Gastrocnemius medialis (tissue), 4 donors: ENCODE measurements around the gene LSAMP. TPM values are rescaled to one million over a fixed set of nuclear protein-coding genes. Genes with fewer than 3 reads are reported as not detected.

ENCODE experiments used
- ATAC-seq, 2 donors: fragments of 150-250 bp; one replicate each; pipeline ENCODE4 v1.9.1; 2016
- DNase-seq, 2 donors: peaks; one replicate each; pipeline ENCODE4 v3.0.0-alpha.2; 2019
- H3K27ac ChIP-seq, 4 donors: fragments of 200-600 bp; sonication (generic); 1 replicate in 1 of 4; 2 replicates in 3 of 4; pipeline ENCODE4 v1.5.1; 2016 to 2018; ENCODE audit warnings: mild to moderate bottlenecking in 2 of 4, moderate library complexity in 1 of 4
- H3K27me3 ChIP-seq, 3 donors: fragments of 200-600 bp; sonication (generic) in 2 of 3; 1 replicate in 1 of 3; 2 replicates in 2 of 3; pipeline versions ENCODE4 v1.5.1 to v1.6.0; 2016 to 2019; ENCODE audit warnings: mild to moderate bottlenecking in 1 of 3, moderate library complexity in 1 of 3
- H3K36me3 ChIP-seq, 2 donors: fragments of 200-600 bp; sonication (generic) in 1 of 2; one replicate each; pipeline ENCODE4 v1.5.1; 2017 to 2018
- H3K4me1 ChIP-seq, 2 donors: fragments of 200-600 bp; sonication (generic) in 1 of 2; one replicate each; pipeline ENCODE4 v1.5.1; 2016 to 2017; ENCODE audit warnings: mild to moderate bottlenecking in 2 of 2
- H3K4me3 ChIP-seq, 4 donors: fragments of 200-600 bp; sonication (generic) in 3 of 4; 1 replicate in 1 of 4; 2 replicates in 3 of 4; pipeline ENCODE4 v1.5.1; 2016 to 2019; ENCODE audit warnings: mild to moderate bottlenecking in 2 of 4
- H3K9me3 ChIP-seq, 3 donors: fragments of 200-600 bp; sonication (generic) in 2 of 3; 1 replicate in 1 of 3; 2 replicates in 2 of 3; pipeline ENCODE4 v1.5.1; 2016 to 2019
- POLR2A ChIP-seq, 2 donors: fragments of 450-650 bp; IDR thresholded peaks; one replicate each; pipeline ENCODE4 v1.6.1; 2017; ENCODE audit warnings: antibody characterized with exemption in 2 of 2, mild to moderate bottlenecking in 2 of 2, moderate library complexity in 2 of 2
- in situ Hi-C, 4 donors: fragments of 200-750 bp; cut with MboI; loops; one replicate each; pipeline versions ENCODE4 v1.15.0 to v1.8.0; 2017; ENCODE audit warnings: low sequenced_read_pairs in 4 of 4
- intact Hi-C: fragments of 100-400 bp; cut with DNase I; formaldehyde crosslinking; loops from one replicate; pipeline ENCODE4 v1.15.1; 2023; ENCODE audit warnings: low total_unique reads
- total RNA-seq, 4 donors: library from RNA; depleted of rRNA; stranded (reverse); fragments of >200 nt; gene quantifications; one replicate each; pipeline versions ENCODE4 v1.1.0 to v1.2.3, GENCODE V29; 2016
- TF ChIP-seq, protein P1 (sequence below), 5 experiments: fragments of 450-650 bp in 3 of 5; fragments of 200-600 bp in 2 of 5; sonication (generic) in 2 of 5; IDR thresholded peaks in 4 of 5; conservative IDR thresholded peaks in 1 of 5; 1 replicate in 4 of 5; 2 replicates in 1 of 5; pipeline ENCODE4 v1.5.1; 2016 to 2019; ENCODE audit warnings: antibody characterized with exemption in 5 of 5, mild to moderate bottlenecking in 3 of 5, moderate library complexity in 3 of 5

Gene LSAMP
- total RNA-seq, 4 donors from 2014 or later, result 0.07 to 0.10 TPM; not detected in 2

DNA sequence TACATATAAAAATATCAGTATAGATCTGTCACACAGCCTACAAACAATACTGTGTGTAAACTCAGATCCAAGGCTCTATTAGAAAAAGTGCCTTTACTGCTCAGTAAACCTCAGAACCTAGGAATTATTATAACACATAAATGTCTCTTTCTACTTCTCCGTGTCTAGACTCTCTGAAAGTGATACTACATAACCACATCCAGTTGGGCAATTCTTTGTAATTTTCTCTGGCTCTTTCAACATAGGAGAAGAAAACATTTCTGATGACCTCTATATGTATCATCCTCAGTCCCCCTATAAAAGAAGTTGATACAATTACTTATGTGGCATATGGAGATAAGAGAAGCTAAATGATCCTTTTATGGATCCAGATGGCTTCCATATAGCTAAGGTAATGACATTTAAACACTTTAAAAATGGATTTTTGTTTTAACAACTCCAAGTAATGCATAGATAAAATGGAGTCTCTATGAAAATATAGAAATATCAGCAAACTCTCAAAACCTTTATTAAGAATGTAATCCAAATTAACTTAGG lies 104.5 kb downstream of the LSAMP start:
- H3K4me3 ChIP-seq, result no peak overlapping the region
- TF ChIP-seq, protein P1, sequence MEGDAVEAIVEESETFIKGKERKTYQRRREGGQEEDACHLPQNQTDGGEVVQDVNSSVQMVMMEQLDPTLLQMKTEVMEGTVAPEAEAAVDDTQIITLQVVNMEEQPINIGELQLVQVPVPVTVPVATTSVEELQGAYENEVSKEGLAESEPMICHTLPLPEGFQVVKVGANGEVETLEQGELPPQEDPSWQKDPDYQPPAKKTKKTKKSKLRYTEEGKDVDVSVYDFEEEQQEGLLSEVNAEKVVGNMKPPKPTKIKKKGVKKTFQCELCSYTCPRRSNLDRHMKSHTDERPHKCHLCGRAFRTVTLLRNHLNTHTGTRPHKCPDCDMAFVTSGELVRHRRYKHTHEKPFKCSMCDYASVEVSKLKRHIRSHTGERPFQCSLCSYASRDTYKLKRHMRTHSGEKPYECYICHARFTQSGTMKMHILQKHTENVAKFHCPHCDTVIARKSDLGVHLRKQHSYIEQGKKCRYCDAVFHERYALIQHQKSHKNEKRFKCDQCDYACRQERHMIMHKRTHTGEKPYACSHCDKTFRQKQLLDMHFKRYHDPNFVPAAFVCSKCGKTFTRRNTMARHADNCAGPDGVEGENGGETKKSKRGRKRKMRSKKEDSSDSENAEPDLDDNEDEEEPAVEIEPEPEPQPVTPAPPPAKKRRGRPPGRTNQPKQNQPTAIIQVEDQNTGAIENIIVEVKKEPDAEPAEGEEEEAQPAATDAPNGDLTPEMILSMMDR (IDR thresholded peaks at IDR 0.05 in 4 of 5, conservative IDR thresholded peaks at IDR 0.05 in 1 of 5), result no peak
- TF ChIP-seq POLR2A (IDR thresholded peaks at IDR 0.05), result no peak
- H3K27ac ChIP-seq, result no peak overlapping the region
- DNase-seq (no peak), ATAC-seq (no peak)
- no peaks in the 10 kb centered on the region for H3K36me3 ChIP-seq
- H3K4me1 ChIP-seq, result no peaks in the 10 kb centered on the region
- H3K27me3 ChIP-seq, result no peaks in the 10 kb centered on the region
- in situ Hi-C loops, result no loop called here
- no peaks in the 10 kb centered on the region for H3K9me3 ChIP-seq
- intact Hi-C loops, result no loop called here

DNA sequence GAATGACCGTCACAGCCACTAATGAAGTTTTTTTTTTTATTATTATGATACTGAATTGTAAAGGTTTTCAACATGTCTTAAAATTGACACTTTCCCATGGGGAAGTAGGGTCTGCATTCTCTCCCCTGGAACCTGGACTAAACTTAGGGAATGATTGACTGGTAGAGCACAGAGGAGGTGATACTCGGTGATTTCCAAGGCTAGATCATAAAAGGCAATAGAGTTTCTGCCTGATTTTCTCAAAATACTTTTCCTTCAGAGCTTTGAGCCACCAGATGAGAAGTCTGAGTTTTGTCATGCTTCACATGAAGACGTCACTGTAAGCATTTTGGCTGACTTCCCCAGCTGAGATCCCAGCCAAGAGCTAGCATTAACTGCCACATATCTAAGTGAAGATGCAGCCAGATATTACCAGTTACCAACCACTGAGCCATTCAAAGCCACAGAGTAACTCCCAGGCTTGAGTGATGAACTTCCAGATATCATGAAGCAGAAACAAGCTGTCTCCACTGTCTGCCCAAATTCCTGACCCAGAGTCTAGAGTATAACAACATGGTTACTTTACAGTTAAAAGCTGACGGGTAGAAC lies 105.8 kb downstream of the LSAMP start:
- no peak for DNase-seq
- intact Hi-C loops (no loop called here), in situ Hi-C loops (no loop called here)
- no peak for ATAC-seq
- Histone ChIP-seq H3K27me3 (no peaks in the 10 kb centered on the region), H3K4me1 (no peaks in the 10 kb centered on the region), H3K9me3 (no peaks in the 10 kb centered on the region), H3K27ac (no peak overlapping the region), H3K4me3 (no peak overlapping the region), H3K36me3 (no peaks in the 10 kb centered on the region)
- TF ChIP-seq POLR2A (IDR thresholded peaks at IDR 0.05), result no peak
- TF ChIP-seq, protein P1 (IDR thresholded peaks at IDR 0.05 in 4 of 5, conservative IDR thresholded peaks at IDR 0.05 in 1 of 5), result no peak

DNA sequence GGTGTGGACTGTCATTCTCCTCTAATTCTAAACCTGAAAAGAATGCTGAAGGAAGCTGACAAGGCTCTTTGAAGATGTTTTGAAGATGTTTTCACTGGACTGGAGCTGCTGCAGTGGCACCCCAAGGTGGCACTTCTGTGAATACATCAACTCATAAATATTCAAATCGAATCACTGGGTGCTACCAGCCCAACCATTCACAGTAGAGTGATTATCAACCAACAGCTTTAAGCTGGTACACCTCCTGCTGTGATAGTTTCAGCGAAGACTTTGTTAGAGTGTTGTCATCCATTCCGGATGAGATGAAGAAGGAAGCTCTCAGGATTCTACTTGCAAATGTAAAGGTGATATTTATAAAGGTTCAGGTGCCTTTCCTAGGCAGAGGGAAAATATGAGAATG lies 106.6 kb downstream of the LSAMP start:
- Histone ChIP-seq H3K4me1 (no peaks in the 10 kb centered on the region), H3K36me3 (no peaks in the 10 kb centered on the region), H3K27me3 (no peaks in the 10 kb centered on the region), H3K27ac (no peak overlapping the region), H3K9me3 (no peaks in the 10 kb centered on the region), H3K4me3 (no peak overlapping the region)
- no peak for TF ChIP-seq POLR2A (IDR thresholded peaks at IDR 0.05)
- TF ChIP-seq, protein P1 (IDR thresholded peaks at IDR 0.05 in 4 of 5, conservative IDR thresholded peaks at IDR 0.05 in 1 of 5), result no peak
- no peak for DNase-seq
- ATAC-seq, result no peak
- intact Hi-C loops, result no loop called here
- in situ Hi-C loops, result no loop called here

DNA sequence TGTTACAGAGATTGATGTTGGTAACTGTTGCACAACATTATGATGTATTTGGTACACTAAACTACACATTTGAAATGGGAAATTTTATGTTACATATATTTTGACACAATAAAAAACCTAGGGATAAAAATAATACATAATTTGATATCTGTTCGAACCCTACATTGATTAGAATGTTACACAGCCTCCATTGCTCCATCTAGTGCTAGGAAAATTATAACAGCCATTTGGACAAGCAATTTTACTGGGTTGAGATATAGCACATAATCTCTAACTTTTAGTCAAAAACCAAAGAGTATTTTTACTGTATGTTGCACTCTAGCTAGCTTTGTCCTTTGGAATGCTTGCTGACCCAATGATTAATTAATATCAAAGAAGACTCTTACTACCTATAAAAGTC lies 108.1 kb downstream of the LSAMP start:
- Histone ChIP-seq H3K4me1 (no peaks in the 10 kb centered on the region), H3K9me3 (no peaks in the 10 kb centered on the region), H3K27me3 (no peaks in the 10 kb centered on the region), H3K4me3 (no peak overlapping the region), H3K27ac (no peak overlapping the region), H3K36me3 (no peaks in the 10 kb centered on the region)
- in situ Hi-C loops (no loop called here), intact Hi-C loops (no loop called here)
- no peak for TF ChIP-seq POLR2A (IDR thresholded peaks at IDR 0.05)
- TF ChIP-seq, protein P1 (IDR thresholded peaks at IDR 0.05 in 4 of 5, conservative IDR thresholded peaks at IDR 0.05 in 1 of 5), result no peak
- ATAC-seq (no peak), DNase-seq (no peak)

DNA sequence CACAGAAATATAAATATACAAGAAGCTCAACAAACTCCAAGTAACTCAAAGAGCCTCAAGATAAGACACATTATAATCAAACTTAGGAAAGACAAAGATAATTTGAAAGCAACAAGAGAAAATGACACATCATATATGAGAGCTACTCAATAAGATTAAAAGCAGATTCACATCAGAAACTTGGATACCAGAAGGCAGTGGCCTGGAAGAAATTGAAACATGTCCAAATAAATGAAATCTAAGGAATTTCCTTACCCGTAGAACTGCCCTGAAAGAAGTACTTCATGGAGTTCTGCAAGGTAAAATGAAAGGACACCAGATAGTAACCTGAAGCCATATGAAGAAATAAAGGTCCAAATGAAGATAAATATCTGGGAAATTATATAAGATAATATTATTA lies 113.9 kb downstream of the LSAMP start:
- Histone ChIP-seq H3K4me1 (no peaks in the 10 kb centered on the region), H3K36me3 (no peaks in the 10 kb centered on the region), H3K4me3 (no peak overlapping the region), H3K27me3 (no peaks in the 10 kb centered on the region), H3K27ac (no peak overlapping the region), H3K9me3 (no peaks in the 10 kb centered on the region)
- DNase-seq (no peak), ATAC-seq (no peak)
- in situ Hi-C loops (no loop called here), intact Hi-C loops (no loop called here)
- no peak for TF ChIP-seq POLR2A (IDR thresholded peaks at IDR 0.05)
- TF ChIP-seq, protein P1 (IDR thresholded peaks at IDR 0.05 in 4 of 5, conservative IDR thresholded peaks at IDR 0.05 in 1 of 5), result no peak
